Activated T-cell treated with anti-CD3 and anti-CD28 coated beads for 24 hours (primary cell): ENCODE measurements around the gene SLTM.
"Not testable (repeated sequence)": the region's sequence is repeated elsewhere in the genome, so short reads cannot be mapped to it uniquely, and the experiment has no call there.

Source experiments
- DNase-seq: peaks from one replicate; pipeline ENCODE4 v3.0.0-alpha.2; 2020; ENCODE audit warnings: low read depth

The SLTM gene

DNA sequence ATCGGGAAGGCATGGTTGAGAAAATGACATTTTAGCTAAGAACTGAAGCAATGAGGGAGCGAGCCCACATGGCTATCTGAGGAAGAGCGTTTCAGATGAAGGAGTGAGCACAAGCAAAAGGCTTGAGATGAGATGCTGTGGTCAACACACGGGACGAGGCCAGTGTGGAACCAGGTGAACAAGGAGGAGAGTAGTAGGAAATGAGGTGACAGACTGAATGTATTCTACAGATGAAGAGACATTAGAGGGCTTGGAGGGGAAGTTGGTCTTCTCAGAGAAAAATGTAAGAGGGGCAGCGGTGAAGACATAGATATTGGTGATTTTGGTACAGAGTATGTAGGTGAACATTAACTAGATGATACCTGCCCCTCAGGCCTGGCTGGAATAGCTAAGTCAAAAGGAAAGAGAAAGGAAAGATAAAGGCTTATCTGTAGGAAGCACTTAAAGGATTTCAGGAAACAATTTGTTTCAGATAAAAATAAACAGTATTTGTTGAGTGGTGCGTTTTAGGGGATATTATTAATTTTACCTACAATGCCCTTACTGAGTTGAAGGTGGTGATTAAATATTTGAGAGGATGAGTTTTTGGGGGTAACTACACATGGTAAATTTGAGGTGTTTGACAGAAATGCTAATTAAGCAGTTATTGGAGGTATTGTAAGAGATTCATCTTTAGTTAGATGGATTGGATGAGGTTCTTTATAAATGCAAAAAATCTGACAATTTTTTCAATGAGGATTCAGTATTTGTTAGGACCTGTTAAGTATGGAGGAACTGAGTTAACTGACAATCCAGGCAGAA lies 57.0 kb downstream of the SLTM start:
- no peak for DNase-seq

DNA sequence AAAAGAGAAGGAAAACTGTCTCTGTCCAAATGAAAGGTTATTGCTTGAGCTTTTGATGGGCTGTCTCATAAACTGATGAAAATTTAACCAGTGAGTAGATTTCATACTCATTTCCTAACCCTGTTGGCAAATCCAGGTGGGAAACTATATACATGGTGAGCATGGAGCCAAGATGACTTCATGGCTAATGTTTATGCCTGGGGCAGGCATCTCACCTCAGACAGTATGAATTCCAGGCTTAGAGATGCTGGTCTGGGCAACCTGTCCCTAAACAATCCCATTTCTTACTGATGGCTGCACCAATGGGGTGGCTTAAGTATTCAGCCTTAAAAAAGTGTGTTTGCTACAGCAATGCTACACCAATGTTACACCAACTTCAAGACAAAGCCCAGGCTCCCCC lies 58.1 kb downstream of the SLTM start:
- DNase-seq, result no peak

DNA sequence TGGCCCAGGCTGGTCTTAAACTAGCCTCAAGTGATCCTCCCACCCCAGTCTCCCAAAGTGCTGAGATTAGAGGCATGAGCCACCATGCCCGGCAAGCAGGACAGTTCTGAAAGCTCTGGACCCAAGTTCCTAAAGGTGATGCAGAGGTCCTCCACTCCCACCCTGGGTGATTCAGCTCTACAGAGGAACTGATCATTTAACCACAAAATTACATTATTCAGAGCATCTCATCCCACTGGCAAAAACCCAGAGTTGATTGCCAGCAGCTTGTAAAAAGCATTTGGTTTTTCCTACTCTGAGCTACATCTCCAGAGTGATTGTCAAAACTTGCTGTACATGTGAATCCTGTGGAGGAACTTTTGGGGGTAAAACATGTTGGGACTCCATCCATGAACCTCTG lies 60.2 kb downstream of the SLTM start:
- no peak for DNase-seq

DNA sequence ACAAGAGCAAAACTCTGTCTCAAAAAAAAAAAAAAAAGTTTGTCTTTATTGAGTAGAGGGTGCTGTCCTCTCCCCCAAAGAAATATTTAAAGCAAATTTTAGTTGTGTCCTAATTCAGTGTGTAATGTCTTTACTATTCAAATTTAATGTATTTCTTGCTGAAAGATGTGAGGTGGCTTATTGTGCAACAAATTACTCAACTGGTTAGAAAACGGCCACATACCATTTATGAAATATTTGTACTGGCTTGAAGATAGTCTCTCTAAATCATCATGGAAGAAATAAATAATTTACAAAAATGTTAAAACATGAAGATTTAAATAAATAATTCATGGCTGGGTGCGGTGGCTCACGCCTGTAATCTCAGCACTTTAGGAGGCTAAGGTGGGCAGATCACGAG lies 63.0 kb downstream of the SLTM start:
- DNase-seq, result no peak

DNA sequence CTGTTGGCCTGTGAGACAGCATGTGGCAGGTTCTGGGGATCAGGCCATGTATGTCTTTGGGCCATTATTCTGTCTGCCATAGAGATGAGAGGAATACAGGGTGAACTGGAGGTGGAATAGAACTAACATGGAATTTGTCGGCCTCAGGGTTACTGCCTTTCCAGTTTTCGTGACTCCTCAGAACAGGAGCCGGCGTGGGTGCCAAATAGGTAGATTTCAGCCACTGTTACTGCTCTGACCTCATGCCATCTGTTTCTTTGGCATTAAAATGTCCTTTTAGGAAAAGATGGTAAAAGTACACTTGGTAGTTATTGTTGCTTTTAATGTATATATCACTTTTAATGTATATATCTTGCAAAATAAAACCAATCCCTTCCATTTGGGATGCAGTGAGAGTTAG lies 65.6 kb downstream of the SLTM start:
- no peak for DNase-seq

DNA sequence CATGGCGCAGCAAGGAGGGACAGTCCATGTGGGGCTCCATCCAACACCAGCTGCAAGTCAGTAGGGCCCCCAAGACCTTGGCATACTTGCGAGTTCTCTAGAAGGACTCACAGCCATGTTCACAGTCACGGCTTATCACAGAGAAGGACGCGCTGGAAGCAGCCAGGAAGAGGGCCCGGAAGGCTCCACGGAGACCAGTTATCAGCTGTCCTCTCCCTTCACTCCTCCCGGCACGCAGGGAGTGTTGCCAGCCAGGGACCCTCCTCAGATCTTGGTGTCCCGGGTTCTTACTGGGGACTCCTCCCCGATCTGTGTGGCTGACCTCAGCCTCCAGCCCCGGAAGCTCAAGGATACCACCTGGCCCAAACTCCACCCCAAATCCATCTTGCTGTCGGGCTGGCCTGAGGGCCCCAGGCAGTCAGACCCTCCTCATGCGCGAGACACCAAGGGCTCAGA lies 68.0 kb downstream of the SLTM start:
- no peak for DNase-seq

DNA sequence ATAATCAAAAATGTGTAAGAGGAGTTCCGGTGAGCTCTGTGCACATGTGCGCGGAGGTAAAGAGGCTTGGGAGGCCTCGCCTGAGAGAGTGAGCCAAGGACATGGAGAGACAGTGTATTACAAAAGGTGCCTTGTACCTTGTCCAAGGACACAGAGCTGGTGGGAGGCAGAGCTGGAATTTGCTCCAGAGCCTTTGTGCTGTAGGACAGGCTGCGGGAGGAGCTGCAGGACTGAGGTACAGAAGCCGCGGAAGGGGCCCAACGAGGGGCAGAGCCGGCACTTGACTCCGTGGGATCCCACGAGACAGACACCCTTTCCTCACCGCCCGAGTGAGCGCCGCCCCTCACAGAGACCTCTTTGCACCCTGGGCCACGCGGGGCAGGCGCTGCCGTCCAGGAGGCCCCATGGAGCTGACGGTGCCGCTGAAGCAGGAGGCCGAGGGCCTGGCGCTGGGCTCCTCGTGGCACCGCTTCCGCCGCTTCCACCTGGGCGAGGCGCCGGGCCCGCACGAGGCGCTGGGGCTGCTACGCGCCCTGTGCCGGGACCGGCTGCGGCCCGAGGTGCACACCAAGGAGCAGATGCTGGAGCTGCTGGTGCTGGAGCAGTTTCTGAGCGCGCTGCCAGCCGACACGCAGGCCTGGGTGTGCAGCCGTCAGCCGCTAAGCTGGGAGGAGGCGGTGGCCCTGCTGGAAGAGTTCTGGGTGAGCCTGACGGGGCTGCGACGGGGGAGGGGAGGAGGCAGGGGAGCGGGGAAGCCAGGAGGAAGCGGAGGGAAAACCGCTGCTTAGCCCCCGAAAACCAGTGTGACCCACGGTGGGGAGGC lies 68.7 kb downstream of the SLTM start:
- no peak for DNase-seq

DNA sequence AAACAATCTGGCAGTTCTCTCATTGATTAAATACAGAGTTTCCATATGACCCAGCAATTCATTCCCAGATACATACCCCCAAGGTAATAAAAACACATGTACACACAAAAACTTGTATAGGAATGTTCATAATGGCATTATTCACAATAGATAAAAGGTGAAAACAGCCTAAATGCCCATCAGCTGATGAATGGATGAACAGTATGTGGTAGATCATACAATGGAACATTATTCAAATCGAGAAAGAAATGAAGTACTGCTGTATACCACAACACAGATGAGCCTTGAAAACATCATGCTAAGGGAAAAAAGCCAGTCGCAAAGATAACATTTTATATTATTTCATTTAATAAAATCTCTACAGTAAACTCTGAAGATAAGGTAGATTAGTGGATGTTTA lies 71.2 kb downstream of the SLTM start:
- no peak for DNase-seq

DNA sequence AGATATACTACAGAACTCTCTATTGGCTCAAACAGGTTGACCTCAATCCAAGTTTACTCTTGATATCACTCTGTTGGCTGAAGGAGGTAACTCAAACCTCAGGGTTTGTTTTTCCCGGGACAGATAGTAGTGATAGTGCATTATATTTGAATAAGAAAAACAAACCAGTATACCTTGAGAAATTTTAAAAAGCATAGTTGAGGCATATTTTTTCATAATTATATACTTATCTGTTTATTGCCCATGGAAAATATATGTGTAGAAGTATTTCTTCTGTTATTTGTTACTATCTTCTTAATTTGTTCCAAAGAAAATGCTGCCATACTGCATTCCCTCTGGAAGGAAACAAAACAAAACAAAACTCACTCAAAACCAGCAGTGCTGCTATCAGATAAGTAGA lies 76.9 kb downstream of the SLTM start:
- DNase-seq, result not testable (repeated sequence)

DNA sequence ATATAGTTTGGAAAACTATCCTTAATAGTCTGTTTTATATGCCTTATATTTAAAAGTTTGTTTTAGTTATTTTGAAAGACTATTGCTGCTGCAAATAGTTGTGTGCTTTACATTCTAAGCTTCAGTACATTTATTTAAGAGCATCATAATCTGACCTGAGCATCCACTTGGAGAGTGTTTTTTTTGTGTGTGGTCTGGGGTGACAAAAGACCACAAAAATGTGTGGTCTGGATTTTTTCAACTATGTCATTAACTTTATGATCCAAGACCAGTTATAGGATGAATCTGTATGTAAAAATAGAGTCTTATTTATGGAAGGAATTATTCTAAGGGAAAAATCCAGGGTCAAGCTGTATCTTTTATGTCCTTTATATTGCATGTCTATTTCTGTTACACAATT lies 77.4 kb downstream of the SLTM start:
- DNase-seq, result no peak

DNA sequence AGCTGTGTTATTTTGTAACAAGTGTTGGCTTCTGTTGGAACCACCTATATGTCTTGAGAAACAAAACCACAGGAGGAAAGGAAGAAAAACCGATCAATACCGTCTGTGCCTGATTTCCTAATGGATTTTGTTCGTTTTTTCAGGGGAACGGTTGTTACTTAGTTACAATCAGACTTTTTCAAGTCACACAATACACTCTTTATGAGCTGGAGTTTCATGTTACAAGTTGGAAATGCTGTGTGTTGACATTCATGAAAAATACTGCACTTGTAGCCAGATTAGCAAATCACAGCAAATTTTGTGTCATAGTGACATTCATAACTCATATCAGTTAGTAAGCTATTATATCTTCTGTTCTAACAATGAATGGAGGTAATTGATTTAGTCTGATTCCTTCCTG lies 78.9 kb downstream of the SLTM start:
- no peak for DNase-seq

DNA sequence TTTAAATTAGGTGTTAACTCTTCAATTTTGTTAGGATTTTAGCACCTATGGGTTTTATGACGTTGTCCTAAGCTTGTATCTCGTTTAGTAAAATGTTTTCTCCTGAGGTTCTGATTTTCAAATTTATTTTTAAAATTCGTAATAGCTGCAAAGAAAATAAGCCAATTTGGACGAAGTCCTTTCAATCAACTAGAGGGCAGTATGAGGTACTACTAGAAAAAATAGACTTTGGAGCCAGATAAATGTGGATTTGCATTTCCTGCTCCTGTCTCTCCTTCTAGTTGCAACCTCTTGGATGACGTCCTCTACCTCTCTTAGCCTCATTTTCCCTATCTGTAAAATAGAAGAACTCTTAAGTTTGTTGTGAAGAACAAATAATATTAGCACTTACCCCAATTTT lies 81.1 kb downstream of the SLTM start:
- DNase-seq, result no peak

DNA sequence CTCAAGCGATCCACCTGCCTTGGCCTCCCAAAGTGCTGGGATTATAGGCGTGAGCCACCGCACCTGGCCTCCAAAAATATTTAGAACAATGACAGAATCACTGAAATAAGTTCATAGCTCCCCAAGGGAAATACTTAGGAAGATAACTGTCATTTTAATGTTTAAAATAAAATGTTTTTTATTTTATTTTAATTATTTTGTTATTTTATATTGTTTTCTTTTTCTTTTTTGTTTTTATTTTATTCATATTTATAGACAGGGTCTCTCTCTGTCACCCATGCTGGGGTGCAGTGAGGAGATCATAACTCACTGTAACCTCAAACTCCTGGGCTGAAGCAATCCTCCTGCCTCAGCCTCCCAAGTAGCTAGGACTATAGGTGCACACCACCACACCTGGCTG lies 82.3 kb downstream of the SLTM start:
- DNase-seq, result not testable (repeated sequence)

DNA sequence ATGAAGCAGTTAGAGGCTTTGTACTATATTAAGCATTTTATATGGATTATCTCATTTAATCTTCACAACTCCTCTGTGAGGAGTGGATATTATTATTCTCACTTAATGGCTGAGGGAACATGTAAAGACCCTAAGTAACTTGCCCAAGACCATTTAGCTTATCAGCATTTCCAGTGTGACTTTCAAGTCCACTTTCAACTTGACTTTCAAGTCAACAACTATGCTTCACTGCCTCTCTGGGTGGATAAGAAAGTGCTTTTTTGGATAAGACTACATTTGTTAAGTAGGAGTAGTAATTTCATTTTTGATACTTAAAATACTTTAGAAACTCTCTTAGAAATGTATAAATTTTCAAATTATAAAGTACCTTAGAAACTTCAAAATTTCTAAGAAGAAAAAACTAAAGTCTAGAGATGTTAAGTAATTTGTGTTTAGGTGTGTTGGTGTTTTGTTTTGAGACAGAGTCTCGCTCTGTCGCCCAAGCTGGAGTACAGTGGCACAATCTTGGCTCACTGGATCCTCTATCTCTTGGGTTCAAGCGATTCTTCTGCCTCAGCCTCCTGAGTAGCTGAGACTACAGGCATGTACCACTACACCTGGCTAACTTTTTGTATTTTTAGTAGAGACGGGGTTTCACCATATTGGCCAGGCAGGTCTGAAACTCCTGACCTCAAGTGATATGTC lies 90.6 kb downstream of the SLTM start:
- DNase-seq, result no peak

DNA sequence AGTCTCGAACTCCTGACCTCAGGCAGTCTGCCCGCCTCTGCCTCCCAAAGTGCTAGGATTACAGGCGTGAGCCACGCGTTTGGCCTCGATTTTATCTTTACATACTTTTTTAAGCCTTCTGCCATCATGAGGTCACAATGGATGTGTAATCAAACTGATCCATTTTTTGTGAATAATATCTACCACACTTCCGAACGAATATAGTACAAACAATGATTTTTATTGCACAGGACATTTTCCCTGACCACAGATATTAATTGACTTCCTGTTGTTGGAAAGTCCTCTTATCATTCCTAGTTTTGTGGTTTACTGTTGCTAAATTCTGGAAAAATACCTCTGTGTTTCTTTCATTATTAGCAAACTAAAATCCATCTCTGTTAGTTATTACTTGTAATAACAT lies 93.4 kb downstream of the SLTM start:
- no peak for DNase-seq

DNA sequence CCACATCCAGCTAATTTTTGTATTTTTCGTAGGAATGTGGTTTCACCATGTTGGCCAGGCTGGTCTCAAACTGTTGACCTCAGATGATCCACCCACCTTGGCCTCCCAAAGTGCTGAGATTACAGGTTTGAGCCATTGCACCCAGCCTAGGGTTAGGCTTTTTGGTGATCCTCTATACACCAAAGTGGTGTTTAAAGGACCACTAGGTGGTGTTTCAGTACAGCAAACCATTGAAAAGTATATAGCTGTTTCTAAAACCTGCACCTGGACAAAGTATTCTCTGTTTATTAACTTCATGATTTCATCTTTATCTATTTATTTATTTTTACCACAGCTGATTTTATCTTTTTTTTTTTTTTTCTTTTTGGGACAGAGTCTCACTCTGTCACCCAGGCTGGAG lies 94.0 kb downstream of the SLTM start:
- no peak for DNase-seq

DNA sequence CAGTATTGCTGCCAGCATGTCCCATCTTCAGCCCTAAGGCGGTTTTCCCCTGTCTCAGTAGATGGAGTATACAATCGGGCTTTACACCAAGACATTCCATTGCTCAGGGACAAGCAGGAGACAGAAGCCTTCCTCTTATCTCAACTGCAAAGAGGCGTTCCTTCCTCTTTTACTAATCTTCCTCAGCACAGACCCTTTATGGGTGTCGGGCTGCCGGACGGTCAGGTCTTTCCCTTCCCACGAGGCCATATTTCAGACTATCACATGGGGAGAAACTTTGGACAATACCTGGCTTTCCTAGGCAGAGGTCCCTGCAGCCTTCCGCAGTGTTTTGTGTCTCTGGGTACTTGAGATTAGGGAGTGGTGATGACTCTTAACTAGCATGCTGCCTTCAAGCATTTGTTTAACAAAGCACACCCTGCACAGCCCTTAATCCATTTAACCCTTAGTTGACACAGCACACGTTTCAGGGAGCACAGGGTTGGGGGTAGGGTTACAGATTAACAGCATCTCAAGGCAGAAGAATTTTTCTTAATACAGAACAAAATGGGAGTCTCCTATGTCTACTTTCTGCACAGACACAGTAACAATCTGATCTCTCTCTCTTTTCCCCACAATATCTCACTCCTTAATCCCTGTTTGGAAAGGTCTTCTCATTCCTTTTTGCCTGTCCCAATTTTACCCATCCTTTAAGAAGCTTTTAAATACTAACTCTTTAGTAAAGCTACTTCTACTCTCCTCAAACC lies 99.6 kb downstream of the SLTM start:
- not testable (repeated sequence) for DNase-seq

DNA sequence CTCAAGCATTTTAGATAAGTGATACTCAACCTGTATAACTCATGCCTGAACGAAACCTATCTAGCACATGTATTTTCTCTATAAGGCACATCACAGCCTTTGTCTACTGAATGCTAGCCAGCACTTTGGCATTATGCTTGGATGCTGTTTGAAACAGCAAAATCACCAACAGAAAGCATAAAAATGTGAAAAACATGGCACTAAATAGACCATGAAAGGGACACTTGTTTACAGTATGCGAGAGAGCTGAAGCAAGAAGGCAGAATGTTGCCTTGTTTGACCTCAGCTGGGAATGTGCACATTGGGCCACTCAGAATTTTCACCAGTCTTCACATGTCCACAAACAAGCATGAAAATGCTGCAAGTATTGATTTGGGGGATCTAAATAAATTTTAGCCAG lies 102.9 kb downstream of the SLTM start:
- no peak for DNase-seq
